Measurements from ENCODE around the gene IPMK.

IPMK gene

GRCh38 chr10:58153751-58154150 is 113.9 kb downstream of the IPMK start:
- DNase-seq (ENCODE audit: low spot score): no peak

DNA sequence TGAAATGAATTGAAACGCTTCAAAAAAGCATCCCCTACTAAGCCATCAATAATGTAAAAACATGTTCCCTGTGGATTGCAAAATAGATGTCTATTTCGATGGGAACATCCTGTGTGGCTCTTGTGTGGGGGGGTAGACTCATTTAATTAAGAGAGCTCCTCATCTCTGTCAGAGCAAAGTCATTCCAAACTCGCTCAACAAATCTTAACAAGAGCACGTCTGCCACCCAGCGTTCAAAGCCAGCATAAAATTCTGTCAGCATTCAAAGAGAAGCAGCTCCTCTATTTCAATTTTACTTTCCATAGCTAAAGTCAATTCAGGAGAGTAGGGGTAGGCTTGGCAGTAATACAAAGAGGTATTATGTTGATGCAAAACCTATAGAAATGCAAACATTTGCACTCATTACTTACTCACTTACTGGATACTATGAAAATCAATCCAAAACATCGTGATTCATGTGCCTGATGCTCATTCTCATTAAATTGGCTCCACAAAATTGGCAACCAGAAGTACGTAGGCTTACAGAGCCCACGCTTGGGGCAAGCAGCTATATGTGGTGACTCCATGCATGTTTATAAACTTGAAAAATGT is 114.9 kb downstream of the IPMK start:
- peak; percentile 55 for DNase-seq (ENCODE audit: low spot score)

- DNase-seq (ENCODE audit: low spot score): no peak
Observed at GRCh38 chr10:58150290-58150689, 117.4 kb downstream of the IPMK start.

- no peak for DNase-seq (ENCODE audit: low spot score)
Observed at GRCh38 chr10:58143944-58144343, 123.8 kb downstream of the IPMK start.
